HG03565 (cell line): Measurements from ENCODE around the gene RNF111.
"Not testable (repeated sequence)": the region's sequence is repeated elsewhere in the genome, so short reads cannot be mapped to it uniquely, and the experiment has no call there.

Experiments
- ATAC-seq: cut with Tn5 transposase; IDR thresholded peaks from one replicate; pipeline ENCODE4 v1.9.1; 2021; ENCODE audit warnings: mild to moderate bottlenecking, moderate library complexity; ENCODE audit not compliant: unreplicated experiment

Gene RNF111

GRCh38 chr15:59127255-59127654, 139.8 kb downstream of the RNF111 start:
- not testable (repeated sequence) for ATAC-seq

- ATAC-seq = no peak
Observed at GRCh38 chr15:59131456-59131855, 144.0 kb downstream of the RNF111 start.

- no peak for ATAC-seq
Observed at GRCh38 chr15:59131969-59132562, 144.6 kb downstream of the RNF111 start.

GRCh38 chr15:59133929-59134427, 146.5 kb downstream of the RNF111 start:
- no peak for ATAC-seq

- no peak for ATAC-seq
Observed at GRCh38 chr15:59137566-59137965, 150.1 kb downstream of the RNF111 start.

- ATAC-seq = no peak
Observed at GRCh38 chr15:59138243-59138642, 150.8 kb downstream of the RNF111 start.

- ATAC-seq = no peak
Observed at GRCh38 chr15:59140422-59141226, 153.2 kb downstream of the RNF111 start.

GRCh38 chr15:59143281-59143680, 155.8 kb downstream of the RNF111 start:
- ATAC-seq = no peak

GRCh38 chr15:59144594-59144993, 157.1 kb downstream of the RNF111 start:
- ATAC-seq = not testable (repeated sequence)
